A549 treated with RU486 at 1 μM for 4 hours (cell line): ENCODE results near the gene CMC4. TPM values are rescaled to one million over a fixed set of nuclear protein-coding genes. Genes with fewer than 3 reads are reported as not detected.

ENCODE experiments used
- total RNA-seq: library from RNA; stranded (reverse); fragments of 200-300 nt; extraction: Qiagen RNA extraction; gene quantifications from 5 replicates; pipeline ENCODE4 v1.2.3, GENCODE V29; 2022; ENCODE audit warnings: low read depth

The CMC4 gene, protein sequence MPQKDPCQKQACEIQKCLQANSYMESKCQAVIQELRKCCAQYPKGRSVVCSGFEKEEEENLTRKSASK
- 14.5 to 22.2 TPM (median 17.3 TPM) in 5 replicates for total RNA-seq

DNA sequence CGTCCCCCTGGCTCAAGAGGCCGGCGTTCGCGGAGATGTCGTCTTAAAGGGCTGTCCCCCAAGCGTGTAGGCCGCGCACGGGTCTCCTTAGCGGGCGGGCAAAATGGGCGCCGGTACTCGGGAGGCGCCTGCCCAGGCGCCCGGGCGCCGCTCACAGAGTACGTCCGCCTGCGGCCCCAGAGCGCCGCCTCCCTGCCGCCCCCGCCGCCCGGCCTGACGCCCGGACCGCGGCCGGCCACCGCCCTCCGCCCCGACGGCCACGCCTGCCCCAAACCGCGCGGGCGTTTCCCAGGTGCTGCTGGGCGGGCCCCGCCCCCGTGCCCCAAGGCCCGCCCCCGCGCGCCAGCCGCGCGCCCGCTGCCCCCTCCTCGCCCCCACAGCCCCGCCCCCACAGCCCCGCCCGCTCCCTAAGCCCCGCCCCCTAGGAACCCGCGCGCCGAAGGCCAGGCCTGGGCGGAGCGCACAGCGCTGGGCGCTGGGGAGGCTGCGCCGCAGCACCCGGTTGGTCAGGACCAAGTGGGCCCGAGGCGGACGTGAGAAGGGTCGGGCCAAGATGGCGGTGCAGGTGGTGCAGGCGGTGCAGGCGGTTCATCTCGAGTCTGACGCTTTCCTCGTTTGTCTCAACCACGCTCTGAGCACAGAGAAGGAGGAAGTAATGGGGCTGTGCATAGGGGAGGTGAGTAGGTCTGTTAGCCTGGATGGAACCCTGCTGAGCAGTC is at the start of gene CMC4, which contains the start of the genes BRCC3 and MTCP1:
TSS of gene CMC4 (minus strand) at position 162 of the 719 bp plus-strand sequence. CDS start 7,113 bp downstream, outside the sequence.
TSS of gene BRCC3 (plus strand) at position 534 of the 719 bp plus-strand sequence. CDS start at position 554, 20 bp downstream.
TSS of gene MTCP1 (minus strand) at position 162 of the 719 bp plus-strand sequence. CDS start 5,126 bp downstream, outside the sequence.

DNA sequence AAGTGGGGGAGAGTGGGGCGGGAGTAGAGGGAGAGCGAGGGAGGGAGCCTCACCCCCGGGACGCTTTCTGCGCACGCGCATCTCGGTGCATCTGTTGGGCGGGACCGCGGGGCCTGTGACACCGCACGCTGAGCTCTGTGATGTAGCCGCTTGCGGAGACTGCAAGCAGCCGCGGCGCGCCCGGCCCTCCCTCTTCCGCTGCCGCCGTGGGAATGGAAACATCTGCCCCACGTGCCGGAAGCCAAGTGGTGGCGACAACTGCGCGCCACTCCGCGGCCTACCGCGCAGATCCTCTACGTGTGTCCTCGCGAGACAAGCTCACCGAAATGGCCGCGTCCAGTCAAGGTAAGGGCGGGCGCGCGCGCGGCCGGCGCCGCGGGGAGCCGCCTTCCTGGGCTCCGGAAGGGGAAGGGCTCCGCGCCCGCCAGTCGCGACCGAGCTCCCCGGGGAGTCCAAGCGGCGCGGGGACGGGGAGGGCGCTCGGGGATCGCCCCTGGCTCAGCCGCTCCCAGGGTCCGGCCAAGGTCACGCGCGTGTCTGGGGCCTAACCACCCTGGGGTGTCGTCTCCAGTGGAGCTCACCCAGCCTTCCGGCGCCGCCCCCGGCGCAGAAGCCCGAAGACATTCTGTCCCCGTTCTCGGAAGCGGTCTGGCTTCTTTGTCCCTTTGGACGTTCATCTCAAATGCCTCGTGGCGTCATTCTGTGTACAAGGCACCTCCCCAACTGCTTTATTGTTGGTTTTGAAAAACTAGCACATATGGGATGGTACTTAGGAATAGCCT is 44.0 kb downstream of the CMC4 start, which contains the start of gene FUNDC2:
TSS of gene FUNDC2 (plus strand) at position 118 of the 782 bp plus-strand sequence. CDS start at position 213, 95 bp downstream.

DNA sequence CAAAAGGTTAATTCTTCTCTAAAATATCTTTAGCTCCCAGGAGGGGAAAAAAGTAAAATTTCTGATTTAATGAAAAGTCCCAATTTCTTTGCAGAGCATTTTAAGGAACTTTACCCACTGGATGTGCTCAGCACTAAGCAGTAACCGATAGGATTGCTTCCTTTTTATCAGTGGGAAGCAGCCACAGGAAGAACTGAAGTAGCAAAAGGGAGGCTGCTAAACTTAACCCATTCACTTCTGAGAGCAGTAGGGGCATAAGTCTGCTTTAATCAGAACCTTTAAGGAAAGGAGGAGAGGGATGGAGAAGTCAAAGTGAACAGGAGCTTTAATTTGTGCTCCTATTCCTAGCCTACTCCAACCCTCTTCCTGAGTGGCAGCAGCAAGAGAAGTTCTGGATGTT is 48.4 kb downstream of the CMC4 start, which contains the start of gene F8:
TSS of gene F8 (minus strand) at position 139 of the 400 bp plus-strand sequence. CDS start 171 bp downstream, outside the sequence.

Other genes with a start within 250 kb of the CMC4 start
- not detected in 5 replicates for gene SMIM9, start 236.5 kb downstream of the CMC4 start, total RNA-seq
- 64.5 to 112 TPM (median 105 TPM) in 5 replicates for gene F8A1, start 184.8 kb downstream of the CMC4 start, total RNA-seq
- 3.2 to 4.9 TPM (median 4.4 TPM) in 5 replicates for gene F8, start 48.4 kb downstream of the CMC4 start, total RNA-seq
- 90.7 to 127 TPM (median 104 TPM) in 5 replicates for gene FUNDC2, start 44.3 kb downstream of the CMC4 start, total RNA-seq
- gene MTCP1, start within 50 bp of the CMC4 start, total RNA-seq, result 15.0 to 21.5 TPM (median 16.8 TPM) in 5 replicates
- 20.2 to 29.6 TPM (median 25.2 TPM) in 5 replicates for gene BRCC3, start 372 bp upstream of the CMC4 start, total RNA-seq
- gene VBP1, start 145.3 kb upstream of the CMC4 start, total RNA-seq, result 34.7 to 64.8 TPM (median 54.3 TPM) in 5 replicates
- gene RAB39B, start 193.4 kb upstream of the CMC4 start, total RNA-seq, result 0.62 to 0.94 TPM (median 0.64 TPM) in 5 replicates